IMR-90 (cell line): ENCODE data around the gene TGM6. TPM values are rescaled to one million over a fixed set of nuclear protein-coding genes. Genes with fewer than 3 reads are reported as not detected.

Experiments used
- ATAC-seq: fragments of 200-7000 bp; cut with Tn5 transposase; 2 replicates; pipeline ENCODE4 v1.9.1; 2020; ENCODE audit warnings: low read depth, mild to moderate bottlenecking, moderate library complexity
- BruUV-seq: library from RNA; stranded (reverse); fragments of 400-500 nt; replicated peaks from 2 replicates; lab custom pipeline; 2021; lab: Mats Ljungman, UMichigan
- CTCF ChIA-PET: fragments of 300-600 bp; formaldehyde crosslinking; extraction: SDS; loops from one replicate; lab custom pipeline; 2021; ENCODE audit warnings: antibody characterized with exemption; lab: Yijun Ruan, JAX
- POLR2A ChIA-PET: fragments of 300-600 bp; sonication (Branson Sonifier 250); formaldehyde crosslinking; loops from one replicate; lab custom pipeline; 2022; ENCODE audit warnings: antibody characterized with exemption; ENCODE audit not compliant: unreplicated experiment; lab: Charles Lee
- DNase-seq: peaks from one replicate; pipeline ENCODE4 v3.0.0; 2013
- H2AFZ ChIP-seq: replicated peaks from 2 replicates; pipeline ENCODE3; 2013; ENCODE audit warnings: low read length, mild to moderate bottlenecking; ENCODE audit not compliant: poor library complexity
- H2AK5ac ChIP-seq: 2 replicates; pipeline ENCODE4 v1.6.1; 2013; ENCODE audit warnings: low read depth, low read length, inconsistent platforms
- H2AK9ac ChIP-seq: replicated peaks from 2 replicates; pipeline ENCODE3; 2013; ENCODE audit warnings: mild to moderate bottlenecking, low read depth, low read length, moderate library complexity; ENCODE audit not compliant: poor library complexity
- H2BK120ac ChIP-seq: 2 replicates; pipeline ENCODE4 v1.6.1; 2013; ENCODE audit warnings: low read depth, low read length, inconsistent platforms
- H2BK15ac ChIP-seq: 3 replicates; pipeline ENCODE4 v1.6.1; 2013; ENCODE audit warnings: low read depth, low read length, inconsistent platforms
- H2BK20ac ChIP-seq: 2 replicates; pipeline ENCODE4 v1.6.1; 2013; ENCODE audit warnings: low read depth, mild to moderate bottlenecking, inconsistent platforms, low read length, moderate library complexity
- H2BK5ac ChIP-seq: 2 replicates; pipeline ENCODE4 v1.6.1; 2013; ENCODE audit warnings: mild to moderate bottlenecking, low read depth, low read length, inconsistent platforms; ENCODE audit not compliant: poor library complexity, severe bottlenecking
- H3K14ac ChIP-seq: replicated peaks from 2 replicates; pipeline ENCODE4 v1.6.1; 2013; ENCODE audit warnings: low read depth, low read length, inconsistent platforms
- H3K18ac ChIP-seq: 2 replicates; pipeline ENCODE4 v1.6.1; 2013; ENCODE audit warnings: low read depth, low read length, control low read depth
- H3K23ac ChIP-seq: 2 replicates; pipeline ENCODE4 v1.6.1; 2013; ENCODE audit warnings: low read depth, low read length, inconsistent platforms
- H3K27ac ChIP-seq: 2 replicates; pipeline ENCODE4 v1.5.1; 2013; ENCODE audit warnings: mild to moderate bottlenecking, control low read depth, low read length; ENCODE audit not compliant: insufficient read depth
- H3K27me3 ChIP-seq: 2 replicates; pipeline ENCODE4 v1.6.1; 2013; ENCODE audit warnings: low read length; ENCODE audit not compliant: control insufficient read depth, insufficient read depth
- H3K36me3 ChIP-seq: 2 replicates; pipeline ENCODE4 v1.6.1; 2013; ENCODE audit warnings: low read length, mixed read lengths; ENCODE audit not compliant: control insufficient read depth, insufficient read depth
- H3K4ac ChIP-seq: 2 replicates; pipeline ENCODE4 v1.6.1; 2013; ENCODE audit warnings: low read depth, low read length, inconsistent platforms
- H3K4me1 ChIP-seq: 2 replicates; pipeline ENCODE4 v1.6.1; 2013; ENCODE audit warnings: low read length, mixed read lengths; ENCODE audit not compliant: control insufficient read depth, insufficient read depth
- H3K4me2 ChIP-seq: 2 replicates; pipeline ENCODE4 v1.6.1; 2013; ENCODE audit warnings: low read depth, mild to moderate bottlenecking, control low read depth, low read length, moderate library complexity
- H3K4me3 ChIP-seq: 2 replicates; pipeline ENCODE4 v1.5.1; 2013; ENCODE audit warnings: low read depth, mild to moderate bottlenecking, control low read depth, low read length, moderate library complexity; ENCODE audit not compliant: insufficient read depth
- H3K56ac ChIP-seq: 2 replicates; pipeline ENCODE4 v1.6.1; 2013; ENCODE audit warnings: low read length, inconsistent platforms; ENCODE audit not compliant: insufficient read depth; ENCODE audit errors: extremely low read depth
- H3K79me1 ChIP-seq, 2 experiments: 2 replicates each; pipeline ENCODE4 v1.6.1; 2013; ENCODE audit warnings: low read length in 2 of 2, inconsistent platforms in 1 of 2, low read depth in 1 of 2
- H3K9ac ChIP-seq: 2 replicates; pipeline ENCODE4 v1.6.1; 2013; ENCODE audit warnings: low read depth, low read length, control low read depth
- H3K9me1 ChIP-seq: 2 replicates; pipeline ENCODE4 v1.6.1; 2013; ENCODE audit warnings: low read length, inconsistent platforms; ENCODE audit not compliant: insufficient read depth
- H3K9me3 ChIP-seq: 2 replicates; pipeline ENCODE4 v1.6.1; 2013; ENCODE audit warnings: low read length; ENCODE audit not compliant: control insufficient read depth, insufficient read depth
- H4K20me1 ChIP-seq: 2 replicates; pipeline ENCODE4 v1.6.1; 2013; ENCODE audit warnings: low read length, inconsistent platforms; ENCODE audit not compliant: insufficient read depth
- H4K5ac ChIP-seq: 2 replicates; pipeline ENCODE4 v1.6.1; 2013; ENCODE audit warnings: mild to moderate bottlenecking, low read depth, low read length, control low read depth
- H4K8ac ChIP-seq, 2 experiments: 2 replicates each; pipeline ENCODE4 v1.6.1; 2013; ENCODE audit warnings: low read depth in 2 of 2, low read length in 2 of 2, control low read depth in 1 of 2, inconsistent platforms in 1 of 2
- H4K91ac ChIP-seq: 2 replicates; pipeline ENCODE4 v1.6.1; 2013; ENCODE audit warnings: low read depth, low read length, inconsistent platforms; ENCODE audit not compliant: insufficient read depth
- BHLHE40 ChIP-seq: fragments of 150-350 bp; IDR thresholded peaks from 2 replicates; pipeline ENCODE4 v1.6.1; 2016; ENCODE audit warnings: mild to moderate bottlenecking, low read depth, low read length
- CHD1 ChIP-seq: IDR thresholded peaks from 2 replicates; pipeline ENCODE4 v1.6.1; 2012; ENCODE audit warnings: low read depth, low read length, improper control_type of control experiment
- CTCF ChIP-seq: conservative IDR thresholded peaks from 2 replicates; pipeline ENCODE4 v1.5.1; 2012; ENCODE audit warnings: mild to moderate bottlenecking, low read depth, low read length, improper control_type of control experiment
- ELK1 ChIP-seq: fragments of 150-350 bp; IDR thresholded peaks from 2 replicates; pipeline ENCODE4 v1.6.1; 2016; ENCODE audit warnings: low read depth, mild to moderate bottlenecking, low read length, moderate library complexity, borderline replicate concordance
- FOS ChIP-seq: fragments of 150-350 bp; IDR thresholded peaks from 2 replicates; pipeline ENCODE4 v1.6.1; 2016; ENCODE audit warnings: low read depth, low read length
- MAFK ChIP-seq: IDR thresholded peaks from 2 replicates; pipeline ENCODE4 v1.6.1; 2012; ENCODE audit warnings: low read depth, low read length, improper control_type of control experiment
- MAZ ChIP-seq: IDR thresholded peaks from 2 replicates; pipeline ENCODE4 v1.6.1; 2012; ENCODE audit warnings: low read depth, mild to moderate bottlenecking, low read length, improper control_type of control experiment, moderate library complexity, borderline replicate concordance
- MXI1 ChIP-seq: IDR thresholded peaks from 2 replicates; pipeline ENCODE4 v1.6.1; 2012; ENCODE audit warnings: low read depth, mild to moderate bottlenecking, low read length, moderate library complexity, borderline replicate concordance
- NFE2L2 ChIP-seq: fragments of 150-350 bp; IDR thresholded peaks from 2 replicates; pipeline ENCODE4 v1.6.1; 2016; ENCODE audit warnings: low read depth, mild to moderate bottlenecking, low read length
- POLR2A ChIP-seq: IDR thresholded peaks from 2 replicates; pipeline ENCODE4 v1.6.1; 2012; ENCODE audit warnings: mild to moderate bottlenecking, low read depth, low read length
- RAD21 ChIP-seq: IDR thresholded peaks from 2 replicates; pipeline ENCODE4 v1.6.1; 2012; ENCODE audit warnings: low read length, improper control_type of control experiment
- RFX5 ChIP-seq: IDR thresholded peaks from 2 replicates; pipeline ENCODE4 v1.8.0; 2012; ENCODE audit warnings: low read depth, mild to moderate bottlenecking, low read length, moderate library complexity
- SMC3 ChIP-seq: fragments of 150-350 bp; IDR thresholded peaks from 2 replicates; pipeline ENCODE4 v1.6.1; 2016; ENCODE audit warnings: low read depth, mild to moderate bottlenecking, antibody characterized with exemption, low read length, moderate library complexity
- USF2 ChIP-seq: fragments of 150-350 bp; IDR thresholded peaks from 2 replicates; pipeline ENCODE4 v1.6.1; 2017; ENCODE audit warnings: mild to moderate bottlenecking, antibody characterized with exemption, low read length, low read depth
- WGBS, 2 experiments: methylation state at CpG; one replicate each; pipeline versions ENCODE4 v1.1.5 to v1.1.7; 2013; ENCODE audit warnings: missing lambda C conversion rate in 2 of 2; ENCODE audit not compliant: insufficient read length in 1 of 2; ENCODE audit errors: extremely low coverage in 2 of 2; 5-methylcytosine and 5-hydroxymethylcytosine counted together
- dilution Hi-C: fragments of 300-500 bp; cut with HindIII; formaldehyde crosslinking; loops from one replicate; pipeline ENCODE4 v1.14.3; 2018; ENCODE audit warnings: low sequenced_read_pairs; ENCODE audit not compliant: unreplicated experiment
- in situ Hi-C: fragments of 300-500 bp; cut with MboI; formaldehyde crosslinking; loops from 3 replicates; pipeline ENCODE4 v1.14.3; 2019; ENCODE audit warnings: low sequenced_read_pairs, inconsistent platforms, mixed read lengths
- intact Hi-C: fragments of 100-400 bp; cut with micrococcal nuclease; formaldehyde crosslinking; loops from 2 replicates; pipeline ENCODE4 v1.10.0; 2022
- polyA plus RNA-seq, 3 experiments: library from polyadenylated mRNA; depleted of rRNA; stranded (reverse); fragments of >200 nt; gene quantifications; 2 replicates each; pipeline ENCODE4 v1.2.3, GENCODE V29; 2012; ENCODE audit warnings: low replicate concordance in 1 of 3
- total RNA-seq: library from RNA; depleted of rRNA; stranded (reverse); fragments of >200 nt; gene quantifications from 2 replicates; pipeline ENCODE4 v1.2.3, GENCODE V29; 2012

TGM6 gene
- total and polyA plus RNA-seq, 2 of the 4 experiments (the other 2 are of a cell fraction), result not detected

GRCh38 chr20:2446845-2447244 is 66.1 kb downstream of the TGM6 start:
- H4K8ac ChIP-seq, result no peak overlapping the region
- H3K9me3 ChIP-seq, result no peaks in the 10 kb centered on the region
- intact Hi-C loops (no loop called here), in situ Hi-C loops (no loop called here), dilution Hi-C loops (no loop called here)
- no peak overlapping the region for H2AFZ ChIP-seq
- no peak overlapping the region for H3K23ac ChIP-seq
- H2BK5ac ChIP-seq, result no peak overlapping the region
- BruUV-seq, result no TSS peak
- TF ChIP-seq USF2 (no peak), ELK1 (no peak), MAZ (no peak), FOS (no peak), CTCF (no peak), POLR2A (no peak), BHLHE40 (no peak), NFE2L2 (no peak), MXI1 (no peak), SMC3 (no peak), RAD21 (no peak), CHD1 (no peak), MAFK (no peak), RFX5 (no peak)
- no peak overlapping the region for H3K9ac ChIP-seq
- H2BK15ac ChIP-seq, result no peak overlapping the region
- no peak overlapping the region for H4K5ac ChIP-seq
- no peak overlapping the region for H4K91ac ChIP-seq
- ChIA-PET POLR2A (no interaction called here), CTCF (interaction anchor here (0.7 kb wide), 1 partner anchor 67 kb away, joined by 4 read pairs; no protein-coding TSS in a partner anchor)
- no peaks in the 10 kb centered on the region for H3K9me1 ChIP-seq
- no peak overlapping the region for H3K4ac ChIP-seq
- DNase-seq (no peak), ATAC-seq (no peak)
- no peak overlapping the region for H2AK9ac ChIP-seq
- no peak overlapping the region for H2AK5ac ChIP-seq
- H3K79me1 ChIP-seq, result no peaks in the 10 kb centered on the region
- H3K4me3 ChIP-seq, result no peak overlapping the region
- H3K4me2 ChIP-seq, result no peak overlapping the region
- H4K20me1 ChIP-seq, result no peaks in the 10 kb centered on the region
- no peaks in the 10 kb centered on the region for H3K27me3 ChIP-seq
- no peak overlapping the region for H2BK120ac ChIP-seq
- H3K56ac ChIP-seq, result no peak overlapping the region
- H3K4me1 ChIP-seq, result no peaks in the 10 kb centered on the region
- H3K14ac ChIP-seq, result no peak overlapping the region
- no peak overlapping the region for H3K27ac ChIP-seq
- no CpG with 5 or more reads among the region's 4 CpGs for WGBS, 2 experiments
- no peak overlapping the region for H2BK20ac ChIP-seq
- H3K36me3 ChIP-seq, result no peaks in the 10 kb centered on the region
- no peak overlapping the region for H3K18ac ChIP-seq
